HEK293 (cell line): ENCODE data around the gene COL11A2.

Source experiments
- ZBTB17 ChIP-seq: fragments of 450-650 bp; formaldehyde crosslinking; IDR thresholded peaks from 2 replicates; pipeline ENCODE4 v1.5.1; 2016; ENCODE audit warnings: missing biosample characterization, missing genetic modification characterization
- ZNF777 ChIP-seq: fragments of 450-650 bp; formaldehyde crosslinking; IDR thresholded peaks from 2 replicates; pipeline ENCODE4 v1.5.1; 2017; ENCODE audit warnings: missing biosample characterization, missing genetic modification characterization, borderline replicate concordance

GRCh38 chr6:33164176-33164575, 28.1 kb downstream of the COL11A2 start:
- no peak for TF ChIP-seq ZBTB17 (tag by site-specific recombination)
- TF ChIP-seq ZNF777 (tag by site-specific recombination), result no peak
